WTC11 (cell line): ENCODE measurements around the gene ZC3H12D.

Experiments
- FOXJ3 ChIP-seq: sonication (generic); formaldehyde crosslinking; IDR thresholded peaks from 2 replicates; pipeline ENCODE4 v1.9.0; 2021; ENCODE audit warnings: missing genetic modification reagents, mild to moderate bottlenecking, borderline replicate concordance
- SMAD3 ChIP-seq: sonication (generic); formaldehyde crosslinking; IDR thresholded peaks from 2 replicates; pipeline ENCODE4 v1.8.0; 2022; ENCODE audit warnings: missing genetic modification reagents, mild to moderate bottlenecking, borderline replicate concordance
- TF ChIP-seq, protein P1 (sequence below): sonication (generic); formaldehyde crosslinking; IDR thresholded peaks from 2 replicates; pipeline ENCODE4 v1.8.1; 2023; ENCODE audit warnings: mild to moderate bottlenecking, missing genetic modification reagents, moderate library complexity
- TF ChIP-seq, protein P2 (sequence below): fragments of 200-600 bp; IDR thresholded peaks from 2 replicates; pipeline ENCODE4 v1.8.0; 2022; ENCODE audit warnings: antibody characterized with exemption

DNA sequence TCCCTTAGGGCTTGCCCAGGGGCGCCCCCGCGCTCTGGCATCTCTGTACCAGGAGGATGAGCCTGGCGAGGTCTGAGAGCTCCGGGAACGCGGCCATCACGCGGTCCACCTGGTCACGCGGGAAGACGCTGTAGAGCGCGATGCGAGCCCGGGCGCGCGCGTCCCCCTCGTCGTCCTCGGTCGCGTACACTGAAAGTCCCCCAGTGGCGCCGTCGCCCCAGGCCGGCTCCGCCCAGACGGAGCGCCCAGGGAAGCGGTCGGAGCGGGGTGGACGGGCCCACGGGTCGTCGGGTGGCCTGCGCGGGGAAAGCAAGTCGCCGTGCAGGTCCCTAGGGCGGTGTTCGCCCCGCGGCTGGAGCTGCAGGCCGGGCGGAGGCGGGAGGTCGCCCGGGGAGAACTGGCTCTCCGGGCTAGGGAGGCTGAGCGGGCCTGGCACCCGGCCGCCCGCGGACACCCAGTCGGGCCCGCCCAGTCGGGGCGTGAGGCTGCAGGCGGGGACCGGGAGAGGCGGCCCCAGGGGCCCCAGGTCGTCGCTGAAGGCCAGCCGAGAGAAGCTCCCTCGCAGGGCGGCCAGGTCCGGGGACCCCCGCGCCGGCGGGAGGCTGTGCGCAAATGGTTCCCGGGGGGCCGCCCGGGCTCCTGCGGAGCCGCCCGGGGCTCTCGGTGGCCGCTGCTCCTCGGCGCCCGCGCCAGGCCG, 34.0 kb downstream of the ZC3H12D start:
- no peak for TF ChIP-seq SMAD3 (CRISPR knock-in tag)
- TF ChIP-seq, protein P1, sequence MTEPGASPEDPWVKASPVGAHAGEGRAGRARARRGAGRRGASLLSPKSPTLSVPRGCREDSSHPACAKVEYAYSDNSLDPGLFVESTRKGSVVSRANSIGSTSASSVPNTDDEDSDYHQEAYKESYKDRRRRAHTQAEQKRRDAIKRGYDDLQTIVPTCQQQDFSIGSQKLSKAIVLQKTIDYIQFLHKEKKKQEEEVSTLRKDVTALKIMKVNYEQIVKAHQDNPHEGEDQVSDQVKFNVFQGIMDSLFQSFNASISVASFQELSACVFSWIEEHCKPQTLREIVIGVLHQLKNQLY = no peak
- TF ChIP-seq, protein P2, sequence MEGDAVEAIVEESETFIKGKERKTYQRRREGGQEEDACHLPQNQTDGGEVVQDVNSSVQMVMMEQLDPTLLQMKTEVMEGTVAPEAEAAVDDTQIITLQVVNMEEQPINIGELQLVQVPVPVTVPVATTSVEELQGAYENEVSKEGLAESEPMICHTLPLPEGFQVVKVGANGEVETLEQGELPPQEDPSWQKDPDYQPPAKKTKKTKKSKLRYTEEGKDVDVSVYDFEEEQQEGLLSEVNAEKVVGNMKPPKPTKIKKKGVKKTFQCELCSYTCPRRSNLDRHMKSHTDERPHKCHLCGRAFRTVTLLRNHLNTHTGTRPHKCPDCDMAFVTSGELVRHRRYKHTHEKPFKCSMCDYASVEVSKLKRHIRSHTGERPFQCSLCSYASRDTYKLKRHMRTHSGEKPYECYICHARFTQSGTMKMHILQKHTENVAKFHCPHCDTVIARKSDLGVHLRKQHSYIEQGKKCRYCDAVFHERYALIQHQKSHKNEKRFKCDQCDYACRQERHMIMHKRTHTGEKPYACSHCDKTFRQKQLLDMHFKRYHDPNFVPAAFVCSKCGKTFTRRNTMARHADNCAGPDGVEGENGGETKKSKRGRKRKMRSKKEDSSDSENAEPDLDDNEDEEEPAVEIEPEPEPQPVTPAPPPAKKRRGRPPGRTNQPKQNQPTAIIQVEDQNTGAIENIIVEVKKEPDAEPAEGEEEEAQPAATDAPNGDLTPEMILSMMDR = no peak
- TF ChIP-seq FOXJ3 = no peak
